ENCODE results near the gene CACNA2D2.

DNA sequence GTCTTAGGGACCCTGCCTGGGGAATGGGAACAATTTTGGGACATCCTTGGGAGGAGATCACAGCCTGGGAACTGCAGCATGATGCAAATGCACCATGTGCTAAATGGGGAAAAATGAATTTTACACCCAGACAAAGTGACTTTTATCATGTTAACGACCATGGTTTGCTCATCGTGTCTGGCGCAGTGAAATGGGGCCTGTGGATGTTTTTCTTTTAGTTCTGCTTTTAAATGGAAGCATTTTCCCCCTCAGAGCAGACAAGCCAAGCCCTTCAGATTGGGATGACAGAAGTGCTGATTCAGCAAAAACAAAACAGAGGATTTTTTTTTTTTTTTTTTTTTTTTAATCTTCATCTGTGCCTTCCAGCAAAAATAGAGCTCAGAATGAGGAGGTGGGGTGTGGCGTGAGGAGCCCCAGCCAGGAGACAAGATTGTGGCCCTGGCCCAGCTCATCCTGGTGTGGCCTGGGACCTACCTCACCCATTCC lies 14.3 kb upstream of the CACNA2D2 start:
- TF ChIP-seq, protein P1, sequence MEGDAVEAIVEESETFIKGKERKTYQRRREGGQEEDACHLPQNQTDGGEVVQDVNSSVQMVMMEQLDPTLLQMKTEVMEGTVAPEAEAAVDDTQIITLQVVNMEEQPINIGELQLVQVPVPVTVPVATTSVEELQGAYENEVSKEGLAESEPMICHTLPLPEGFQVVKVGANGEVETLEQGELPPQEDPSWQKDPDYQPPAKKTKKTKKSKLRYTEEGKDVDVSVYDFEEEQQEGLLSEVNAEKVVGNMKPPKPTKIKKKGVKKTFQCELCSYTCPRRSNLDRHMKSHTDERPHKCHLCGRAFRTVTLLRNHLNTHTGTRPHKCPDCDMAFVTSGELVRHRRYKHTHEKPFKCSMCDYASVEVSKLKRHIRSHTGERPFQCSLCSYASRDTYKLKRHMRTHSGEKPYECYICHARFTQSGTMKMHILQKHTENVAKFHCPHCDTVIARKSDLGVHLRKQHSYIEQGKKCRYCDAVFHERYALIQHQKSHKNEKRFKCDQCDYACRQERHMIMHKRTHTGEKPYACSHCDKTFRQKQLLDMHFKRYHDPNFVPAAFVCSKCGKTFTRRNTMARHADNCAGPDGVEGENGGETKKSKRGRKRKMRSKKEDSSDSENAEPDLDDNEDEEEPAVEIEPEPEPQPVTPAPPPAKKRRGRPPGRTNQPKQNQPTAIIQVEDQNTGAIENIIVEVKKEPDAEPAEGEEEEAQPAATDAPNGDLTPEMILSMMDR (IDR thresholded peaks at IDR 0.05; ENCODE audit: insufficient read depth, low read length, poor library complexity, severe bottlenecking): no peak
- no peak for TF ChIP-seq EZH2phosphoT487 (conservative IDR thresholded peaks at IDR 0.05; ENCODE audit: low read length)

All from SU-DHL-6 (cell line).